ENCODE data around the gene CCZ1B.
"Not testable (repeated sequence)": the region's sequence is repeated elsewhere in the genome, so short reads cannot be mapped to it uniquely, and the experiment has no call there.

CCZ1B gene

DNA sequence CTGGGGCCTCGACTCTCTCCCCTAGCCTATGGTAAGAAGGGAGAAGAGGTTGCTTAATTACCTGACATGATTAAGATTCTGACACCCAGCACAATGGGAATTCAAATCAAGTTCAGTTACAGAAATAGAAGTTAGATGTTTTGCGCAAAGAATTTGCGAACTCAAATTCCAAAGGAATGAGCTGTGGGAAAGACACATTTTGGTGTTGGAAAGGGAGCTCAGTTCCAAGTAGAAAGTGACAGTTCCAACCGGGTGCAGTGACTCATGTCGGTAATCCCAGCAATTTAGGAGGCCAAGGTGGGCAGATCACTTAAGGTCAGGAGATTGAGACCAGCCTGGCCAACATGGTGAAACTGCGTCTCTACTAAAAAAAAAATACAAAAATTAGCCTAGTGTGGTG is 4.0 kb upstream of the CCZ1B start:
- not testable (repeated sequence) for DNase-seq

DNA sequence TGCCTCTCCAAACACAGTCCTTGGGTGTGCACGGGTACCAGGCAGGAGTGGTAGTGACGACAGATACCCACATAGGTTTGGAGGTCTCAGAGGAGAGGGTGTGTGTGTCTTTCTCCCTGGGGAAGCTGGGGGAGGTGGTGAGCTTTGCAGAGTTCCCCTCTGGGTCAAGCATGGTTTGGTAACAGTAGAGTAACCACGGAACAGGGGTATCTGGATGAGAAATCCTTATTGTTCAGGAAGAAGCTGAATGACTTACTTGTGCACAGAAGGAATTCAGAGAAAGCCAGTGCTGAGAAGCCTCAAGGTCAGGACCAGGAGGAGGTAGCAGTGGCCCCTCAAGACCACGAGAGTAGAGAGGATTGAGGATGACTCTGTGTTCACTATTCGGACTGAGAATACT is 3.5 kb upstream of the CCZ1B start:
- not testable (repeated sequence) for DNase-seq

DNA sequence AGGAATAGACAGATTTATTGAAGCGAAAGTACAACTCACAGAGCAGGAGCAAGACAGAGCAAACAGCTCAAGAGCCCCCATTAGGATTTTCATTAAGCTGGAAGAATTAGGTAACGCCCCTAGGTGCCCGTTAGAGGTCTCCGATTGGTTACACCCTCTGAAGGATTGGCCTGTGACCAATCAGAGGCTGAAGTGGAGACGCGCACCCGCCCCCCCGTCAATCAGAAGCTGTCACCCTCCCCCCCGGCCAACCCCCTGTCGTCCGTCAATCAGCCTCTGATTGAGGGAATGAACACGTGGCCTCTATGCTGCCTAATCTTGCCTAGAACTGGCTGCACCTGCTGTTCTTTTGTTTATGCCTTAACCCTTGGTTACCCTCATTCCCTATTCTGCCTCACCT is 1.1 kb upstream of the CCZ1B start:
- DNase-seq, result peak; percentile 85

DNA sequence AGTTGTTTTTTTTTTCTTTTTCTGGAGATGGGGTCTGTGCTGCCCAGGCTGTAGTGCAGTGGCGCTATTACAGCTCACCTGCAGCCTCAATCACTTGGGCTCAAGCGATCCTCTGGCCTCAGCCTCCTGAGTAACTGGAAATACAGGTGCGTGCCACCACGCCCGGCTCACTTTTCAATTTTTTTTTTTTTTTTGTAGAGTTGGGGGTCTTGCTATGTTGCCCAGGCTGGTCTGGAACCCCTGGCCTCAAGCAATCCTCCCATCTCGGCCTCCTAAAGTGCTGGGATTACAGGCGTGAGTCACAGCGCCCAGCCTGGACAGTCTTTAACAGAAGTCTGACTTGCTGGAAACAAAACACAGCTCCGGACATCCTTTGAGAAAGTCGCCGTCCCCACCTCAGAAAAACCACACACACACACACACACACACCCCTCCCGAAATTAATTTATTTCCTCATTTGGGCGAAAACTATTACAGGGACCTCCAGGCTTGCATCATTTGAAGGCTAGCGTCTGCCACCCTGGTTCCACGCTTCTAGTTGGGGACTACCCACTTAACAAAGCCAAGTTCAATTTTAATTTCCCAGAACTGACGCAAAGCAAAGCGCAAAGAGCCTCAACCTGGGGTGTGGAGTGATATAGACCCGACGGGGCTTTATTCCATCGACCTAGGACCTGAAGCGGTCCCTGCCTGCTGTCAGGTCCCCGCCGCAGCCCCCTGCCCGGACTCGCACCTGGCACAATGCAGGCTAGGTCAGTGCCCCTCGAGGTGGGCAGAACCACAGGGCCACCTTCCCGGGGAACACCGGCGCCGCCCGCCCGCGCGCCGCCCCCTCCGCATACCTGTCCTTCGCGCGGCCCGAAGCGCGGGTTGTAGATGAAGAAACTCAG is 594 bp downstream of the CCZ1B start:
- not testable (repeated sequence) for DNase-seq

DNA sequence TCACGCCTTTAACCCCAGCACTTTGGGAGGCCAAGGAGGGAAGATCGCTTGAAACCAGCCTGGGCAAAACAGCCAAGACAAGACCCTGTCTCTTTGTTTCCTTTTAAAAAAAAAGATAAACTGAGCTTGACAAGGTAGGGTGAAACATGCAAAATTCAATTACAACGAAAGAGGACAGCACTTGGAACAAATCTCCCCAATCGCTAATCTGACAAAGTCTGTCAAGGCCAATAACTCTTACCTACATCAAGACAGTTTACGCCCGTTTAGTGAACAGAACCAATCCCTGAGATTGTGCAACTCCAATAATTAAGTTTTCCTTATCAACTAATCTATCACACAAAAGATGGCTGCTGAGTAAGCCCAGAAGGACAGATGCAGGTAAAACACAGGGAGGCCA is 4.5 kb downstream of the CCZ1B start:
- not testable (repeated sequence) for DNase-seq

DNA sequence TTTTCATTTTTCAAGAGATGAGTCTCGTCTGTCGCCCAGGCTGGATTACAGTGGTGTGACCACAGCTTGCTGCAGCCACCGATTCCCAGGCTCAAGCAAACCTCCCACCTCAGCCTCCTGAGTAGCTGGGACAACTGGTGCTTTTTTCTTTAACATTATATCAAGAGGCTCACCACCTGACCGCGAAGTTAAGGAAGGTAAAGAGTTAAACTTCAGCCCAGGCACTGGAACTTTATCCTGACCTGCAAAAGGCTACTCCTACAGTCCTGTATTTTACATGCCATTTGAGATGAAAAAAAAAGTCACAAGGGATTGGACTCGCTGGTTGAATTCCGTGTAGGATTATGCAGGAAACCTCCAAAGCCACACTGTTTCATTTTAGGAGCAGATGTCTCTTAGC is 10.6 kb downstream of the CCZ1B start:
- DNase-seq, result peak; percentile 15

DNA sequence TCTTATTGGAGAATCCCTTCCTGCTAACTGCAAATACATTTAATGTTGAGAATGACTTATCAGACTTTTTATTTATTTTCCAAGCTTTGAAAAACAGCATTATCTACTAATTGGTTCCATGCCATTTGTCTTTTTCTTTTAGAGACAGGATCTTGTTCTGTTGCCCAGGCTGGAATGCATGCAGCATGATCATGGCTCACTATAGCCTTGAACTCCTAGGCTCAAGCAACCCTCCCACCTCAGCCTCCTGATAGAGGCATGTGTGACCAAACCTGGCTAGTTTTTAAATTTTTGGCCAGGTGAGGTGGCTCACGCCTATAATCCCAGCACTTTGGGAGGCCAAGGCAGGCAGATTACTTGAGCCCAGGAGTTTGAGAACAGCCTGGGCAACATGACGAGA is 13.1 kb downstream of the CCZ1B start:
- not testable (repeated sequence) for DNase-seq

DNA sequence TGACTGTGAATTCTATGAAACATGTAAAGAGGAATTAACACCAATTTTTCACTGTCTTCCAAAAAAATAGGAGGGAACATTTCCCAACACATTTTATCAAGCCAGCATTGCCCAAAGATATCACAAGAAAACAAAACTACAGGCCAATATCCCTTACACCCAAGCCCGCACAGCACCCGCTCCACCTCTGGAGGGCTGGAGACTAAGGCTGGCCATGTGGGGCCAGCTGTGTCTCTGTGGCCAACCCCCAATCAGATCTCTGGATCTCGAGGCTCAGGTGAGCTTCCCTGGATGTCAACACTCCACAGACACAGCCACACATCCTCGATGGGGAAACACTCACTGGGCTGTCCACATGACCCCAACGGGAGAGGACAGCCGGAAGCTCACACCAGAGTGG is 18.1 kb downstream of the CCZ1B start:
- DNase-seq, result not testable (repeated sequence)

DNA sequence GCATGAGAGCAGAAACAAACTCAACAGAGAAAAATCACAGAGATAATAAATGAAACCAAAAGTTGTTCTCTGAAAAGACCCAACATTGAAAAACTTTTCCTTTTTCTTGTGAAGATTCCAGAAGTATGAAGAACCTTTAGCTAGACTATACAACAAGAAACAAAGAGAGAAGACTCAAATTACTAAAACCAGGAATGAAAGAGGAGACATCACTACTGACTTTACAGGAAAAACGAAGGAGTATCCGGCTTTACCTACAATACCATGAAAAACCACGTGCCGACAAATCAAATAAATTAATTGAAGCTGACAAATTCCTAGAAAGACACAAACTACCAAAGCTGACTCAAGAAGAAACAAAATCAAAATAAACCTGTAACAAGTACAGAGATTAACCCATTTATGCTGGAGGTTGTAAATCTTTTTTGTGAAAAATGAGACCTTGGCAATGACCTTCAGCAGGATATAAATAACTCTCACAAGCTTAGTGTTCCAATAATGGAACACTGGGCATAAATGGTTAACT is 18.6 kb downstream of the CCZ1B start:
- not testable (repeated sequence) for DNase-seq

DNA sequence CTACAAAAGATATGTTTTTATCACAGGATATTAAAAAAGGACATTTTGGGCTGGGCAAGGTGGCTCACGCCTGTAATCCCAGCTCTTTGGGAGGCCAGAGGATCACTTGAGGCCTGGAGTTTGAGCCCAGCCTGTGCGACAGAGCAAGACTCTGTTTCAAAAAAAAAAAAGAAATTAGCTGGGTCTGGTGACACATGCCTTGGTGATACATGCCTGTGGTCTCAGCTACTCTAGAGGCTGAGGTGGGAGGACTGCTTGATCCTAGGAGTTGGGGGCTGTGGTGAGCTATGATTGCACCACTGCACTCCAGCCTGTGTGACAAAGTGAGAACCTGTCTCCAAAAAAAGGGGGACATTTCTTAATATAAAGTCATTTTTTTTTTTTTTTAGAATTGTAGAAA is 25.7 kb downstream of the CCZ1B start:
- not testable (repeated sequence) for DNase-seq

DNA sequence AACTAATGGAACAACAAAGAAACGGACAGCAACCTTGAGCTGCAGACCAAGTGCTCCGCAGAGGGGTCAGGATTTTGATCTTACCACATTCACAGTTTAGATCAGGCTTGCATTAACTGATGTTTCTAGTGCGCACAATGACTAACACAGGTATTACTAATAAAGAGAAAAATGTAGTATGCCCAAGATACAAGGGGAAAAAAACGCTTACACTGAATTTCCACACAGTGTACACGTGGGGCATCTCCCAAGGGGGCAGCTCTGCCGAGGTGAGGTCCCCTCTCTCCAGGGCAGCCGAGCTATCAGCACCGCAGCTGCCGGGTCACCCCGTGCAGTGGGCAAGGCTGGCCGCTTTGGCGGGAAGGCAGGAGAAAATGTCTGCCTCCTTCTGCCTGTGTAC is 26.2 kb downstream of the CCZ1B start:
- not testable (repeated sequence) for DNase-seq

DNA sequence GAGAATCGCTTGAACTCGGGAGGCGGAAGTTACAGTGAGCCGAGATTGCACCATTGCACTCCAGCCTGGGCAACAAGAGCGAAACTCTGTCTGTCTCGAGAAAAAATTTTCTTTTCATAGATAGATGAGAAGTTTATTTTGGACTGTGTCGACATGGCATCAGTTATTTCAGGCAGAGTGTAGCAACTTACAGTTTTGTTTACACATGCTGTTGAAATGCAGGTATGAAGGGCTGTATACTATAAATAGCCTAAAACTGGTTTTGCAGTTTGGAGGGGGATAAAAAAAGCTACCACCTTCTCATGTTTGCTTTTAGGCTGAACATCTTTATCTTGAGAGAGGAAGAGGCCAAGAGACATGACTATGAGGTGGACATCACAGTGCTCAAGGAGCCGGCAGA is 28.0 kb downstream of the CCZ1B start:
- DNase-seq, result not testable (repeated sequence)

DNA sequence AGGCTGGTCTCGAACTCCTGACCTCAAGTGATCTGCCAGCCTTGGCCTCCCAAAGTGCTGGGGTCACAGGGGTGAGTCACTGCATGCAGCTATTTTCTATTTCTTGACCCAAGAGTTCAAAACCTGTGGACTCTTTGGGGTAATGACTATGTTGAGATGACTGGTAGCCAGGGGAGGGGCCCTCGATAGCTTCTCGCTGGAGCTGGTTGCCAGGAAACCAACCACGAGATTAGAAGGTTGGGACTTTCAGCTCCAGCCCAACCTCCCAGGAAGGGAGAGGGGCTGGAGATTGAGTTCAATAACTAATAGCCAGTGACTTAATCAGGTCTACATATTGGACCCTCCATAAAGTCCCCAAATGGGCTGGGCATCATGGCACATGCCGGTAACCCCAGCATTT is 28.9 kb downstream of the CCZ1B start:
- not testable (repeated sequence) for DNase-seq

DNA sequence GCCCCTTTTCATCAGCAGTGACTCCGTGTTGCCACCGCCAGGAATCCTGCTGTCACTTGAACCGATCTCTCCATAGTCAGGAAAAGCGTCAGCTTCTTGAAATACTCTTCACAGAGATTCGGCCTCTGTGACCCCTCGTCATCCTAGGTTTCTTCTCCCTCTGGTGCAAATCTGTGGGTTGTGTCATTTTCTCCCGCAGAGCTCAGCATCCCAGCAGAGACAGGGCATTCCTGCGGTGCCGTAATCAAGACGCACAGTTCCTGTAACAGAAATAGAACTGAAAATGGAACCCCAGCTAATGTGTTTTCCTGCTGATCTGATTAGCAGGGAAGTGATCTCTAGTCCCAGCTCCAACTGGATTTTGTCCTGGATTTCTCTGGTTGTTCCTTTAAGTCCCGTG is 31.8 kb downstream of the CCZ1B start:
- DNase-seq, result not testable (repeated sequence)

DNA sequence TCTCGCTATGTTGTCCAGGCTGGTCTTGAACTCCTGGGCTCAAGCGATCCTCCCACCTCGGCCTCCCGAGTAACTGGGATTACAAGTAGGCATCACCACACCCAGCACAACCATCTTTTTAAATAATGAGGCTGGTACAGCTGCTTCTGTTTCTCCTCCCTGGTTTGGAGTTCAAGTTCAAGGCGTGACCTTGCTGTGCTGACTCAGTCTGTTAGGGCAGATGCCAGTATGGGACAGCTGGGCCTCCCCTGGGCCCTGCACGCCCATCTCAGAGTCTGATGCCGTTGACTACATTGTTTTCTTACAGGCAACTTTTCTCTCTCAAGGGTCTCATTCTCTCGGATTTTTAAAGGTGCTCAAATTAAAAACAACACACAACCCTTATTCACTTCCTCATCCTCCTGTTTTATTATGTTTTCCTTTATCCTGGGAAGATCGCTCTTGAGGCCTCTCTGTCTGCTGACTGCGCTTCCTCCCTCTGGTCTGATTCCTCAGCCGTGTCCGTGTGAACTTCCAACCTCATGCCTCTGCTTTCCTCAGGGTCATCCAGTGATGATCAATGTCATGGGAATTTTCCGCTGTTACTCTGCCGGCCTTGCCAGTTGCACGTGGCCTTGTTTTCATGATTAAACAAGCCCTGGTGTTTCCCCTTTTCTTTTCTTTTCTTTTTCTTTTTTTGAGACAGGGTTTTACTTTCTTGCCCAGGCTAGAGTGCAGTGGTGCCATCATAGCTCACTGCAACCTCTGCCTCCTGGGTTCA is 33.8 kb downstream of the CCZ1B start:
- DNase-seq, result not testable (repeated sequence)

DNA sequence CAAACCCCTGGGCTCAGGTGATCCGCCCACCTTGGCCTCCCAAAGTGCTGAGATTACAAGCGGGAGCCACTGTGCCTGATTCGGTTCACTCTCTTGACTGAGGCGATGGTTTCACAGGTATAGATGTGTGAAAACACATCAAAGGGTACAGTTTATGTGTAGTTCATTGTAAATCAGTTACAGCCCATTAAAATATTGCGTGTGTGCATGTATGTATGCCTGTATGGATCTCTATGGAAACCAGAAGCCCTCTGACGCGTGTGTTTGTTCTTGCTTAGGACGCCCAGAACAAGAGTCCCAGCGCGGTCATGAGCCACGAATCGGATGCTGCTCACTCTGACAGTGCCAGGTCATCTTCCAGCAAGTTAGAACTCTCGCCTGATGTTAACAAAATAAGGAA is 36.7 kb downstream of the CCZ1B start:
- DNase-seq, result not testable (repeated sequence)

DNA sequence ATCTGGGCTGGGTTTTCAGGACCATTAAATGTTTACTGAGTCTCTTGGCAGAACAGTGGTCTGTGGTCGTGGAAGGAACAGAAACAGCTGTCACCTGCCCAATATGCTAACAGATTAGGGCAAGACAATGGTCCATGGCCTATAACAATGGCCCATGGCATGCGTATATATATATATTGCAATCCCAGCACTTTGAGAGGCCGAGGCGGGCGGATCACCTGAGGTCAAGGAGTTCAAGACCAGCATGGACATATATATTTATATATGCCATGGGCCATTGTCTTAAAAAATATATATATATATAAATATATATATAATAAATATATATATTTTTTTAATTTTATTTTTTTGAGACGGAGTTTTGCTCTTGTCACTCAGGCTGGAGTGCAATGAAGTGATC is 44.5 kb downstream of the CCZ1B start:
- not testable (repeated sequence) for DNase-seq

DNA sequence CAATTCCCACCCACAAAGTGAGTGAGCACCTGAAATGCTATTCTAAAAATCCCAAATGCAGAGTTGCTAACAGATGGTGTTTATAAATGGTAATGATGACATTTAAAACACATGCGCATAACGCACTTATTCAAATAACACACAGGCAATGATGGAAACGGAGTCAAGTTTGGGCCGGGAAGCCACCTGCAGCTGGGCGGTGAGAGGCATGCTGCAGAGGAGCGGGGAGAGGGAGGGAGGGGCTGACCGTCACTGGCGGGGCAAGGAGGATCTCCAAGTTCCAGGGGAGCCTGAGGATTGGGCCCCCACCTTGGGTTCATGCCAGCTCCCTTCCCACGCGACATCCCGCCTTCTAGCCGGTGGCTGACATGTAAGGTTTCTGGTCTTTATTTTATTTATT is 64.9 kb downstream of the CCZ1B start:
- DNase-seq, result not testable (repeated sequence)

DNA sequence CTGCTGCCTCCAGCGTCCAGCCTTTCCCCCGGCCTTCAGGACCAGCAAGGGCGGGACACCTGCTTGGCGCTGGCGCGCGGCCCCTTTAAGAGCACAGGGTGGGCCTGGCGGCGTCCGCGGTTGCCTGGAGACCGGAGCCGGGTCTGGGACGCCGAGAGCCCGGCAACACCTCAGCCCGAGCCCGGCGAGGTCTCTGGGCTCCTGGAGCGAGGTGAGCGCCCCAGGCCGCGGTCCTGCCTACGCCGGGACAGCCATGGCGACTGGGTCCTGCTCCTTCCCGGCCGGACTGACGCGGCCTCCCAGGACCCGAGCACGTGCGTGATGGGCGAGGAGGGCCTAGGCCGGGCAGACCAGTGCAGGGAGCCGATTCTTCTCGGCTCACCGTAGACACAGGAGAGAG is 72.1 kb downstream of the CCZ1B start, which contains the start of gene RSPH10B2:
Gene RSPH10B2, plus strand, starts transcription at position 140 of the 400 bp plus-strand sequence. CDS start 3,575 bp downstream, outside the sequence.
- not testable (repeated sequence) for DNase-seq

DNA sequence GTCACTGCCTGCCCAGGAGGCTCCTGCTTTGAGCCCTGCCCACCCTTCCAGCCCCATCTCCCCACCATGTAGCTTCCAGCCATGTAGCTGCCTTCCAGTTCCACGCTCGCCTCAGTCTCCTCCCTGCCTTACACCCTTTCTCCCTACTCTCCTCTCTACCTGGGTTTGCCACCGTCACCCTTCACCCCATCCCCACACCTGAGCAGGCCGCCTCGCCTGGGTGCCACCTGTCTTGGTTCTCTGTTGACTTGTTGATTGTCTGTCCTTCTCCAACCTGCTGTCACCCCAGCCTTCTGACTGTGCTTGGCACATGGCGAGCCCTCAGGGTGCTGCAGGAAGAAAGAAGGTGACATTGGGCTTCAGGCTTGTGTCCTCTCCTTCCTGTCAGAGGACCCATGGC is 75.9 kb downstream of the CCZ1B start:
- DNase-seq, result not testable (repeated sequence)

DNA sequence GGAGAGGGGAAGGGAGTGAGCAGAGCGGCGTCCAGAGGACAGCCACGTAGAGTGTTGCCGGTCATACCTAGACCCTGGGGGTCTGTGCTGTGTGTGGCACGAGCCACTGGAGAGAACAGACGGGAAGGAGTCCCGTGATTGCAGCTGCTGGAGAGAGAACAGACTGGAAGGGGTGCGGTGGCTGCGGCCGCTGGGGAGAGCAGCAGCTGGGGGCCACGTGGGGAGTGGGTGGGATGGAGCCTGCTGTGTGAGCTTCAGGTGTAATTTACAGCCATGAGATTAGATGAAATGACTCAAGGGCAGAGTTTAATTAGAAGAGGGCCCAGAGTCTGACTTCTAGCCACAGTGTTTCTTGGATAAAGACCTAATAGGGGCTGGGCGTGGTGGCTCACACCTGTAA is 76.7 kb downstream of the CCZ1B start:
- not testable (repeated sequence) for DNase-seq

Measured in NCI-H2171 treated with DMSO at 0.1 percent for 48 hours (cell line).